ENCODE data around the gene OPCML.

The OPCML gene

GRCh38 chr11:133362916-133363315 is 169.4 kb downstream of the OPCML start:
- DNase-seq (ENCODE audit: low read depth in 2 of 2, low spot score in 1 of 2), result no peak

- no peak for DNase-seq (ENCODE audit: low read depth in 2 of 2, low spot score in 1 of 2)
These were observed 170.1 kb downstream of the OPCML start for GRCh38 chr11:133362156-133362555.

- no peak for DNase-seq (ENCODE audit: low read depth in 2 of 2, low spot score in 1 of 2)
These were observed 170.7 kb downstream of the OPCML start for GRCh38 chr11:133361689-133361994.

- no peak for DNase-seq (ENCODE audit: low read depth in 2 of 2, low spot score in 1 of 2)
These were observed 171.2 kb downstream of the OPCML start for GRCh38 chr11:133360860-133361688.

- no peak for DNase-seq (ENCODE audit: low read depth in 2 of 2, low spot score in 1 of 2)
These were observed 177.2 kb downstream of the OPCML start for GRCh38 chr11:133355095-133355494.

GRCh38 chr11:133354069-133354468 is 178.2 kb downstream of the OPCML start:
- no peak for DNase-seq (ENCODE audit: low read depth in 2 of 2, low spot score in 1 of 2)

- no peak for DNase-seq (ENCODE audit: low read depth in 2 of 2, low spot score in 1 of 2)
These were observed 182.3 kb downstream of the OPCML start for GRCh38 chr11:133350045-133350444.

- no peak for DNase-seq (ENCODE audit: low read depth in 2 of 2, low spot score in 1 of 2)
These were observed 184.3 kb downstream of the OPCML start for GRCh38 chr11:133347988-133348387.

GRCh38 chr11:133346137-133346536 is 186.2 kb downstream of the OPCML start:
- no peak for DNase-seq (ENCODE audit: low read depth in 2 of 2, low spot score in 1 of 2)

- no peak for DNase-seq (ENCODE audit: low read depth in 2 of 2, low spot score in 1 of 2)
These were observed 188.3 kb downstream of the OPCML start for GRCh38 chr11:133343951-133344350.

GRCh38 chr11:133339495-133340140 is 192.7 kb downstream of the OPCML start:
- DNase-seq (ENCODE audit: low read depth in 2 of 2, low spot score in 1 of 2), result no peak

- DNase-seq (ENCODE audit: low read depth in 2 of 2, low spot score in 1 of 2), result no peak
These were observed 193.7 kb downstream of the OPCML start for GRCh38 chr11:133338588-133338987.

GRCh38 chr11:133337951-133338418 is 194.3 kb downstream of the OPCML start:
- no peak for DNase-seq (ENCODE audit: low read depth in 2 of 2, low spot score in 1 of 2)

- no peak for DNase-seq (ENCODE audit: low read depth in 2 of 2, low spot score in 1 of 2)
These were observed 195.1 kb downstream of the OPCML start for GRCh38 chr11:133337193-133337592.

GRCh38 chr11:133331031-133331430 is 201.3 kb downstream of the OPCML start:
- no peak for DNase-seq (ENCODE audit: low read depth in 2 of 2, low spot score in 1 of 2)

- DNase-seq (ENCODE audit: low read depth in 2 of 2, low spot score in 1 of 2), result no peak
These were observed 205.5 kb downstream of the OPCML start for GRCh38 chr11:133326849-133327248.

- no peak for DNase-seq (ENCODE audit: low read depth in 2 of 2, low spot score in 1 of 2)
These were observed 206.0 kb downstream of the OPCML start for GRCh38 chr11:133326332-133326731.

GRCh38 chr11:133325711-133326110 is 206.6 kb downstream of the OPCML start:
- no peak for DNase-seq (ENCODE audit: low read depth in 2 of 2, low spot score in 1 of 2)

GRCh38 chr11:133323354-133323753 is 208.9 kb downstream of the OPCML start:
- no peak for DNase-seq (ENCODE audit: low read depth in 2 of 2, low spot score in 1 of 2)

GRCh38 chr11:133318221-133318620 is 214.1 kb downstream of the OPCML start:
- DNase-seq (ENCODE audit: low read depth in 2 of 2, low spot score in 1 of 2), result no peak

- DNase-seq (ENCODE audit: low read depth in 2 of 2, low spot score in 1 of 2), result no peak
These were observed 221.1 kb downstream of the OPCML start for GRCh38 chr11:133311230-133311629.

GRCh38 chr11:133306019-133306418 is 226.3 kb downstream of the OPCML start:
- DNase-seq (ENCODE audit: low read depth in 2 of 2, low spot score in 1 of 2), result no peak
